Ascending aorta (tissue), 2 donors: ENCODE measurements around the gene TIMM10. TPM values are rescaled to one million over a fixed set of nuclear protein-coding genes. Genes with fewer than 3 reads are reported as not detected.

Source experiments
- DNase-seq, 2 donors: peaks; one replicate each; pipeline ENCODE4 v3.0.0-alpha.2; 2019; ENCODE audit warnings: low spot score in 2 of 2
- H3K27ac ChIP-seq, 2 donors: fragments of 200-600 bp; sonication (generic); one replicate each; pipeline ENCODE4 v1.5.1; 2016 to 2017; ENCODE audit warnings: mild to moderate bottlenecking in 1 of 2
- H3K27me3 ChIP-seq: fragments of 200-600 bp; sonication (generic); one replicate; pipeline ENCODE4 v1.5.1; 2017
- H3K36me3 ChIP-seq, 2 donors: fragments of 200-600 bp; sonication (generic); one replicate each; pipeline ENCODE4 v1.5.1; 2016
- H3K4me1 ChIP-seq, 2 donors: fragments of 200-600 bp; sonication (generic); one replicate each; pipeline ENCODE4 v1.5.1; 2016 to 2017; ENCODE audit warnings: mild to moderate bottlenecking in 1 of 2
- H3K4me3 ChIP-seq, 2 donors: fragments of 200-600 bp; sonication (generic); one replicate each; pipeline ENCODE4 v1.5.1; 2016 to 2017; ENCODE audit warnings: mild to moderate bottlenecking in 1 of 2
- H3K9me3 ChIP-seq, 2 donors: fragments of 200-600 bp; sonication (generic); one replicate each; pipeline ENCODE4 v1.5.1; 2016
- CTCF ChIP-seq, 3 experiments: fragments of 200-600 bp in 2 of 3; fragments of 450-650 bp in 1 of 3; sonication (generic) in 2 of 3; IDR thresholded peaks; one replicate each; pipeline ENCODE4 v1.5.1; 2016 to 2019; ENCODE audit warnings: antibody characterized with exemption in 3 of 3, mild to moderate bottlenecking in 1 of 3, moderate library complexity in 1 of 3
- intact Hi-C: fragments of 100-400 bp; cut with DNase I; formaldehyde crosslinking; loops from one replicate; pipeline ENCODE4 v1.15.1; 2023
- total RNA-seq: library from RNA; depleted of rRNA; stranded (reverse); fragments of >200 nt; gene quantifications from one replicate; pipeline ENCODE4 v1.1.0, GENCODE V29; 2016

The TIMM10 gene
- total RNA-seq, 1 donor from 2014 or later = not detected

GRCh38 chr11:57498540-57498939 is 32.0 kb downstream of the TIMM10 start:
- Histone ChIP-seq H3K4me3 (no peak overlapping the region), H3K9me3 (no peaks in the 10 kb centered on the region), H3K27me3 (no peaks in the 10 kb centered on the region), H3K4me1 (peaks cover 4 to 12% of the 10 kb centered on the region in 2 donors), H3K27ac (peak overlapping the region; percentile 71 to 77), H3K36me3 (peaks cover 0 to 6% of the 10 kb centered on the region in 2 donors)
- no peak for TF ChIP-seq CTCF (IDR thresholded peaks at IDR 0.05)
- no peak for DNase-seq
- intact Hi-C loops = loop anchor here (2.0 to 10.0 kb wide), 3 partner anchors 16 to 174 kb away; partner anchors contain the start of genes SLC43A1, TIMM10 and TNKS1BP1

GRCh38 chr11:57497303-57498247 is 33.0 kb downstream of the TIMM10 start:
- TF ChIP-seq CTCF (IDR thresholded peaks at IDR 0.05) = no peak
- Histone ChIP-seq H3K27me3 (no peaks in the 10 kb centered on the region), H3K4me3 (no peak overlapping the region), H3K9me3 (no peaks in the 10 kb centered on the region), H3K4me1 (peaks cover 4 to 12% of the 10 kb centered on the region in 2 donors), H3K27ac (no peak overlapping the region), H3K36me3 (peaks cover 0 to 6% of the 10 kb centered on the region in 2 donors)
- intact Hi-C loops = loop anchor here (2.0 to 10.0 kb wide), 3 partner anchors 17 to 173 kb away; partner anchors contain the start of genes SLC43A1, TIMM10 and TNKS1BP1
- no peak for DNase-seq

GRCh38 chr11:57496109-57496820 is 34.3 kb downstream of the TIMM10 start:
- peaks cover 4 to 12% of the 10 kb centered on the region in 2 donors for H3K4me1 ChIP-seq
- H3K9me3 ChIP-seq = no peaks in the 10 kb centered on the region
- no peaks in the 10 kb centered on the region for H3K27me3 ChIP-seq
- DNase-seq = no peak
- no peak overlapping the region for H3K27ac ChIP-seq
- H3K4me3 ChIP-seq = no peak overlapping the region
- TF ChIP-seq CTCF (IDR thresholded peaks at IDR 0.05) = no peak
- peaks cover 4 to 10% of the 10 kb centered on the region in 2 donors for H3K36me3 ChIP-seq
- intact Hi-C loops = loop anchor here (10.0 kb wide), 1 partner anchor 171 kb away; the partner anchor contains the start of gene TNKS1BP1

- peak; percentile 71 to 94 (median 91) for TF ChIP-seq CTCF (IDR thresholded peaks at IDR 0.05)
- Histone ChIP-seq H3K27me3 (no peaks in the 10 kb centered on the region), H3K4me3 (no peak overlapping the region), H3K27ac (no peak overlapping the region), H3K36me3 (peaks cover 12 to 29% of the 10 kb centered on the region in 2 donors), H3K4me1 (peaks cover 0 to 1% of the 10 kb centered on the region in 2 donors), H3K9me3 (no peaks in the 10 kb centered on the region)
- DNase-seq = peak in 1 of 2 donors; percentile 76
- intact Hi-C loops = loop anchor here (1.0 to 10.0 kb wide), 2 partner anchors 33 to 169 kb away; partner anchors contain the start of gene TNKS1BP1
Observed at GRCh38 chr11:57493507-57494503, 36.7 kb downstream of the TIMM10 start.
